ENCODE results near the gene HAUS7.

GRCh38 chrX:153509592-153509991 is 39.2 kb upstream of the HAUS7 start:
- TF ChIP-seq CTCF (IDR thresholded peaks at IDR 0.05; ENCODE audit: poor library complexity, severe bottlenecking): no peak
- no peak for TF ChIP-seq POLR2AphosphoS5 (IDR thresholded peaks at IDR 0.05)
- no peak for TF ChIP-seq EZH2 (IDR thresholded peaks at IDR 0.05; ENCODE audit: borderline replicate concordance, insufficient read depth, low read length, poor library complexity, severe bottlenecking)
- no peak for TF ChIP-seq RAD21 (conservative IDR thresholded peaks at IDR 0.05)
- no peak for TF ChIP-seq REST (IDR thresholded peaks at IDR 0.05; ENCODE audit: borderline replicate concordance)

All from neural cell (in vitro differentiated cells).